SW480 (cell line): ENCODE measurements around the gene DAPK1.
"Not testable (repeated sequence)": the region's sequence is repeated elsewhere in the genome, so short reads cannot be mapped to it uniquely, and the experiment has no call there.

Experiments
- DNase-seq: peaks from one replicate; pipeline ENCODE4 v3.0.0-alpha.2; 2016; ENCODE audit warnings: low spot score

DAPK1 gene

DNA sequence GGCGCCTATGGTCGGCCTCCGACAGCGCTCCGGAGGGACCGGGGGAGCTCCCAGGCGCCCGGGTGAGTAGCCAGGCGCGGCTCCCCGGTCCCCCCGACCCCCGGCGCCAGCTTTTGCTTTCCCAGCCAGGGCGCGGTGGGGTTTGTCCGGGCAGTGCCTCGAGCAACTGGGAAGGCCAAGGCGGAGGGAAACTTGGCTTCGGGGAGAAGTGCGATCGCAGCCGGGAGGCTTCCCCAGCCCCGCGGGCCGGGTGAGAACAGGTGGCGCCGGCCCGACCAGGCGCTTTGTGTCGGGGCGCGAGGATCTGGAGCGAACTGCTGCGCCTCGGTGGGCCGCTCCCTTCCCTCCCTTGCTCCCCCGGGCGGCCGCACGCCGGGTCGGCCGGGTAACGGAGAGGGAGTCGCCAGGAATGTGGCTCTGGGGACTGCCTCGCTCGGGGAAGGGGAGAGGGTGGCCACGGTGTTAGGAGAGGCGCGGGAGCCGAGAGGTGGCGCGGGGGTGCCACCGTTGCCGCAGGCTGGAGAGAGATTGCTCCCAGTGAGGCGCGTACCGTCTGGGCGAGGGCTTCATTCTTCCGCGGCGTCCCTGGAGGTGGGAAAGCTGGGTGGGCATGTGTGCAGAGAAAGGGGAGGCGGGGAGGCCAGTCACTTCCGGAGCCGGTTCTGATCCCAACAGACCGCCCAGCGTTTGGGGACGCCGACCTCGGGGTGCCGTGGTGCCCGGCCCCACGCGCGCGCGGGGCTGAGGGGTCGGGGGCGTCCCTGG is 561 bp downstream of the DAPK1 start:
- peak; percentile 14 for DNase-seq

DNA sequence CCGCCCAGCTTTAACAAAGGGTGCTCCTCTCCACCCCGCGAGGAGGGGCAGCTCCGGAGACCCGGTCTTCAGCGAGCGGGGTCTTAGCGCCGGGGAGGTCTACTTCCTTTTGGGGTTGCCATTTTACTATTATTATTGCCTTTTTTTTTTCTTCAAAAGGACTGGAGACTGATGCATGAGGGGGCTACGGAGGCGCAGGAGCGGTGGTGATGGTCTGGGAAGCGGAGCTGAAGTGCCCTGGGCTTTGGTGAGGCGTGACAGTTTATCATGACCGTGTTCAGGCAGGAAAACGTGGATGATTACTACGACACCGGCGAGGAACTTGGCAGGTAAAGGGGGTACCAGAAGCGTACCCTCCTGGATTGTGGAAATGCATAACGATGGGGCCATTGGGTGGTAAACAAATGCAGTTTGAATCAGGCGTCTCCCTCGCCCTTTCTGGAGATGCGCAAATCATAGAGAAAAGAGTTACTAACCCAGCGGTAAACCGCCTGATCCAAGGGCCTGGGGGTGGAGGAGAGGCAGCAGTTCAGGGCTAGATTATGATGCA is 1.2 kb downstream of the DAPK1 start:
- no peak for DNase-seq

DNA sequence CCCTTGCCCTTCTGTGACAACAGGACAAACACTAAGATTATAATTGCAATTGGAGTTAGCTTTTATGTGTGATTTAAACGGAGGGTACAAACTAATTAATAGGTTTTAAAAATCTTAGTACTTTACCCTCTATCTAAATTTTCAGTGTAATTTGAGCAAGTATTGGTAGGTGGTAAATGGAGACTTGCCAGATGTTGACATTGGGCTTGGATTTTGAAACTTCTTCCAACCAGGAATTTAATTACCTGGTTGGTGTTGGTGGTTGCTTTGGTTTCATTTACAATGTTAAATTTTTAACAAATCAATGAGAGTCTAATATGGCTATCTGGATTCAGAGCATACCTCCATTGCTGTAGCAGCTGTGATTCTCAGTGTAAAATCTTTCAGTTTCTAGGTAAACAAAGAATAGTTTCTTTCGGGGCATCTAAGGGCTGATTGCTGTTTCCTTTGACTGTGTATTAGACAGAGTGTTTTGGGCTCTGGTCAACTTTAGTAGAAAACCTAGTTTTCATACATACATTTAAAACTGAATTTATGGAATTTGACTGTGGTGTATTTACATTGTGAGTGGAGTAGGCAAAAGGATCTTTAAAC is 1.9 kb downstream of the DAPK1 start:
- no peak for DNase-seq

DNA sequence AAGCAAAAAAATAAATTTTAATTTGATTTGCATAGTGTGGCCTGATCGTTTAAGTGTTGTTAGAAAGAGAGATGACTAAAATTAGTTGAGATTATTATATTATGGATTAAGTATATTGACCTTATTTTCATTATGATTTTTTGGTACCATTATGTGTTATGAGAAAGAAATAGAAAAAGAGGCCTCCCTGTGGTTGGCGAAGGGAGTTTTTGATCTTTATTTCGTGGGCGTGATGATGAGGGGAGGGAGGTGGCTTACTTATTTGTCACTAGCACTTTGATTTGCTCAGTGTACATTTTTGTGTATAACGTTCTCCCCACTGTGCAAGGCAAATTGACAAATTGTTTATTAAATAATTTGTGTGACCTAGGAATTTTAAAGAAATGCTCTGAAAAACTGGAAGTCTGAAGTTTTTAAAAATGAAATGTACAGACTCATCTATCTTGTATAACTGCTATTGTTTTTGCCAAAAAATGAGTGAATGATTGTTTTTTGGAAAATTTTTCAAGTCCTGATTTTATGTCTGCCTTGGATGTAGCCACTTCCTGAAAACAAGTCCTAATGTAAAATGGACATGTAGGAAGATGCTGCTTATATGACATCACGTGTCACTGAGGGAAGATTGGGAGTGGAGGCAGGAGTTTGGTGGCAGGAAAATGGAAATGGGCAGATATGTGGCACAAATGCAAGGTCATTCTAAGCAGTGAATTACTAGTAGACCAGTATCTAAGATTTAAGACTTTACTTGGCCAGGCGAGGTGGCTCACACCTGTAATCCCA is 3.0 kb downstream of the DAPK1 start:
- DNase-seq, result no peak

DNA sequence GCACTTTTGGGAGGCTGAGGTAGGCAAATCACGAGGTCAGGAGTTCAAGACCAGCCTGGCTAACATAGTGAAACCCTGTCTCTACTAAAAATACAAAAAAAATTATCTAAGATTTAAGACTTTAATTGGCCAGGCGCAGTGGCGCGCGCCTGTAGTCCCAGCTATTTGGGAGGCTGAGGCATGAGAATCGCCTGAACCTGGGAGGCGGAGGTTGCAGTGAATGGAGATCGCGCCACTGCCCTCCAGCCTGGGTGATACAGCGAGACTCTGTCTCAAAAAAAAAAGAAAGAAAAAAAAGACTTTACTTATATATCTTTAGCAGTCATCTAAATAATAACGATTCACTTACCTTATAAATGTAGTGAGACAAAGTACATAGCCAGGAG is 3.6 kb downstream of the DAPK1 start:
- DNase-seq, result not testable (repeated sequence)

DNA sequence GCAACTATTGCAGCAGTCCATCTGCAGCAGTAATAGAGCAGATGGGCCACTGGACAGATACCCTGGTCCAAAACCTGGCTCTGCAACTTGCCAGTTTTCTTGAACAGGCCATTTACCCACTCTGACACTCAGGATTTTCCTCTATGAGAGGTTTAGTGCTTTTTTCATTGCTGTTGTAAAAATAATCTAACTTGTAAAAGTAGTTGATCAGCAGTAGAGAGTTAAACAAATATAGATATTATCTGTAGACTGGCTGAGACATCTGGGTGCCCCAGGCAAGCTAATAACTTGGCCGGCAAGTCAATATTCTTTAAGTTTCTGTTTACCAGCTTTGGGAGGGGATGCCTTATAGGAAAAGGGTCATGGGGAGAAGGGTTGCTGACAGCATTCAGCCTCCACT is 4.1 kb downstream of the DAPK1 start:
- DNase-seq, result no peak

DNA sequence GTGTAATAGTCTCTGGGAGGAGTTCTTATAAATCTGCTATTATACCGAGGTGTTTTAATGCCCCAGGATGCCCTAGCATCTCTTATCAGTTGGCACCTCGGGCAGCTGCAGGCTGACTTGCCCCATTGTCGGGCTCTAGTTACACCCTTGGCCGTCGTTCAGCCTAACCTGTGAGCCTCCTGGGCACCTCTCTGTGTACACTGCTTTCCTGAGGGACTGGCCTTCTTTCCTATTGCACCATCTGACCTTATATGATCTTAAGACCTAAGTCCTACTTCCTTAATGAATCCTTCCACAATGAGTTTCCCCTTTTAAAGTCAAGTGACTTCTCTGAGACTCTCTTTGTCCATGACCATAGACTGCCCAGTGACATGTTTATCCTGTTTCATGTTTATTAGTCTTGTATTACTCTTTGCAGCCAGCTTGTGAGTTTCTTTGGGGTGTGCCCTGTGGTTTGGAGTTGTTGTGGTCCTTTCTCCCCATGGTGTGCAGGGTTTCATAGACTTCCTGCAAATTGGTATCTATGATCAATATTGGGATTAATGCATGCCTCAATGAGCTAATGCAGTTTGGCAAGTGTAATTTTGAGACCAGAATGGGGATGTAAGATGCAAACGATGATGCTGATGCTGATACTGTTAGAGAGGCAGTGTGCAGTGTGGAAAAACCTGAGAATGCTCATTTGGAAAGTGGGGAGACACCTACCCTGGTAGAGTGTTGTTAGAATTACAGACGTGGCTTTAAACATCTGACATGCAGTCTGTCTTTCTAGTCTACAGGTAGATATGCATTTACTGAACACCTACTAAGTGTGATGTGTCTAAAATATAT is 4.9 kb downstream of the DAPK1 start:
- no peak for DNase-seq

DNA sequence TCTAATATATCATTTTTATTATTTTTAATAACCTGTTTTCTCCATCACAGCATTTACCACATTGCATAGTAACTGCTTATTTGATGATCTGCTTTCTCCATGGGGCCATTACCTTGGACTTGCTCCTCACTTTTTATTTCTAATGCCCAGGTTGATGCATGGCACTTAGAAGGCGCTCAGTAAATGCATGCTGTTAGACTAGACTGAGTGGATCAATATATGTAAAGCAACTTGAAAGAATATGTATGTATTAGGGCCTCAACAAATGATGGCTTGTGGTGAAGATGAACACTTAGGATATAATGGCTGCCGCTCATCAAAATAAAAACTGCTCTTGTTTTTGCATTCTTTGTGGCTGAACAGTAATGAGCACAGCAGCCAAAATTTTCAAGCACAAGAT is 5.8 kb downstream of the DAPK1 start:
- DNase-seq, result no peak

DNA sequence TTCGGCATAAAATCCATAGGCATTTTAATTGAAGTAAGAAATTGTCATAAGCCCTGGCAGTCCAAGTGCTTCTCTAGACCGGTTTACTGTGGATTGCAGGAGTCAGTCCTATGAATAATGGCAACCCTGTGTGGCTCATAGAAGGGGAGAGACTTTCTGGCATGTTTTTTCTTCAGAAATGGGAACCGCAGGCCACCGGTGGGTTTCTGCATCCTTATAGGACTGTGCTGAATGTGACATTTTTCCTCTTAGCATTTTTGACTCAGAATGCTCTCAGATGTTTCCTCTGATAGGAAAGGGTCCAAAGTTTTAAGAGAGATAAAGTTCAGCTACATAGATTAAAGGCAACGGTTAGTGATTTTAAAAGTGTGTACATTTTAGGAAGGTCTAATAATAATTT is 6.3 kb downstream of the DAPK1 start:
- no peak for DNase-seq

DNA sequence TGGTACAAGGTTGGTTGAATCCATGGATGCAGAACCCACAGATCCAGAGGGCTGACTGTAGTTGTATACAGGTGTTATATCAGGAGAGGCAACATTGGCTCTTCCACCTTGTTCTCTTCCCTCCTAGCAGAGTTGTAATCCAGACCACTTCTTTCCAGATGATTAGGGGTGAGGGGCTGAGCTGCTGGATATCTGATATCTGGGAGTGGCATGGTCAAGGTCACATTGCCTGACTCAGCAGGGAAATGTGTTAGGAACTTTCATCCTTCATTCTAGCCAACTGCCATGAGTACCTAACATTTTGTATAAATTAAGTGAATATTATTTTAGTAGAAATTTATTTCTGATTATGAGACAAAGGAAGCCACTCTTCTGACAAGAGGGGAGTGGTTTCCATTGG is 7.3 kb downstream of the DAPK1 start:
- no peak for DNase-seq

DNA sequence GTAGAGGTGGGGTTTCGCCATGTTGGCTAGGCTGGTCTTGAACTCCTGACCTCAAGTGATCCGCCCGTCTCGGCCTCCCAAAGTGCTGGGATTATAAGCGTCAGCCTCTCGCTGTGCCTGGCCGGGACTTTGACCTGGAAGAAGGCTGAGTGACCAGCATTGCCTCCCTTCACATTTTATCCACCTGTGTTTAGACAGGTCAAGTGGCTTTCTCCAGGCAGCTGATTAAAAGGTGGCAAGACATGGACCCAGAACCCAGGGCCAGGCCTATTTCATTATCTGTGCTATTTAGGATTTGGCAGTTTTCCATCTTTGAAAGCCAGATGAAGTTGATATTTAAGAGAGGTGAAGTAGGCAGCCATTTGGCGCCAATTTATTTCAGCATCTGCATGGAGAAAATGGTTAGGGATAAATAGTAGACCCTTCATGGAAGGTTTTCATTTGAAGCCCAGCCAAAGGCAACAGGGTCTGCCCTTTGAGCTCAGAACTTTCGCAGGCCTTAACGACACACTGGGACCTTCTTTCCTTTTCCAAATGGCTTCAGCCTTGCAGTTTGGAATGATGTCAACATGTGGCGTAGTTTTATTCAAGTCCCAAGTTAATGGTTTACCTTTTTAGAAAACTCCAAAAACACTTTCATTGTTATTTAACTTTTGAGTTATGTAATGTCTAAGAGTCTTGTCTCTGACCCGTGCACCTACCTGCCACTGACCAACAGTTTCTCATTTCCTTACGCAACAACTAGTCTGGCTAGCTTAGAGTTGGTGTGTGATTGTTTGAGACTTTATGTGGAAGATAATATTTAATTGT is 8.4 kb downstream of the DAPK1 start:
- no peak for DNase-seq

DNA sequence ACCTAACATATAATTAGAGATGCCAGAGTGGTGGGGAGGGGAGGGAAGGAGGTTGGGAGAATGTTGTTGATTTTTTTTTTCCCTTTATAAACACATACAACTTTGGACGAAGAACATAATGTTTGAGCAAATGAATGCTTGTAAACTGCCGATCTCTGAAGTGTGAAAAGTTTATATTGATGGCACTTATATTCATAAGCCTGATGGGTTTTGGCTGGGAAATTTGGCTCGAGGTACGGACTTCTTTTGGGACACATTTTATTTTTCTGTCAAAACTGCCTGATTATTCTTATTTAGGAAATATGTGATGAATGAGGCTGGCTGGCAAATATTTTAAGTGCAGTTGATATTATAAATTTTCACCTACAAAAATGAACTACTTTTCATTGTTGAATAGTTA is 9.9 kb downstream of the DAPK1 start:
- no peak for DNase-seq

DNA sequence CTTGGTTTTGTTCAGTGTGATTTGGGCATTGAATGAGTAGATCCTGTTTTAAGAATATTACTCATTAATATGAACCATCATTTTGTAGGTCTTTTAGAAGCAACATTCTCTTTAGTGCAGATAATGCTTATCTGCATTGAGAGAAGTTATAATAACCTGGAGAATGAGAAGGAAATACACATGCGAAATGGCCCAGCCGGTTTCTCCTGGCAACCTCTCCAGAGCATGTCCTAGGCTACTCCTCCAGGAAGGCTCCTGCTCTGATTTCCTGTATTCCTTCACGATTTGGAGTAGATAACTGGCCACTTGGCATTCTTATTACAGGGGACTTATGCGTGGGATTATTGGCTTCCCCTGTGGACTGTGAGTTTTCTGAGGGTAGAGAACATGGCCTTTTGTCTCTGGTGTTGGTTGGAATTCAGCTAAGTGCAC is 12.6 kb downstream of the DAPK1 start:
- no peak for DNase-seq

DNA sequence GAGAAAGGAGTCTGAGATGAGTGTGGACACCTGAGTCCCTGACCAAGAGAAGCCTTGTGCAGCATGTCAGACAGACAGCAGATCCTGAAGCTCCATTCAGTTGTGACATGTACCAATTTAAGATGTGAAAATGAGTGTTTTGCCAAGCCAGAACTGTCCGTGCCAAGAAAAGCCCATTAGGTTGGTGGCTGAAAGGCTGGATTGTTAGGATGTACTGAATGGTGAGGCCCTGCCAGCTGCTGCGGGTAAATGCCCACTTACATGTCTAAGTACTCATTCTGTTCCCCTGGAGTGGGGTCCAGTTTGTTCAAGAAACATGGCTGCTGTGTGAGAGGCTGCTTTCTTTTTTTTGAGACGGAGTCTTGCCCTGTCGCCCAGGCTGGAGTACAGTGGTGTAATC is 14.6 kb downstream of the DAPK1 start:
- no peak for DNase-seq

DNA sequence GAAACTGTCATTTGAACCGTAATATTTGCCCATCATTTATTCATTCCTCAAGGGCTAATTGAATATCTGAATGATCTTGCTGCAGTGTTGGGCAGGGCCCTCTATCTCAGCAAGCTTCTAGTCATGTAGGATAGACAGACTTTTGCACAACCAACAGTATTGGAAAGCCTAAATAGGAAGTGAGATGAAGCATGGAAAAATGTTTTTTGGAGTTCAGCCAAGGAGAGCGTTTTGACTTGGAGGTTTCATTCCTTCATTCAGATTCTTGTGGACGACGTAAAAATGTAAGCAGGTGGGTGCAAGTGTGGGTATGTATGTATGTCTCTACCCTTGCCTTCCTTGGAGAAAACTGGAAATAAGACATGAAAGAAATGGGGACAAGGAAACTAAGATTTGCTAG is 15.5 kb downstream of the DAPK1 start:
- DNase-seq, result no peak

DNA sequence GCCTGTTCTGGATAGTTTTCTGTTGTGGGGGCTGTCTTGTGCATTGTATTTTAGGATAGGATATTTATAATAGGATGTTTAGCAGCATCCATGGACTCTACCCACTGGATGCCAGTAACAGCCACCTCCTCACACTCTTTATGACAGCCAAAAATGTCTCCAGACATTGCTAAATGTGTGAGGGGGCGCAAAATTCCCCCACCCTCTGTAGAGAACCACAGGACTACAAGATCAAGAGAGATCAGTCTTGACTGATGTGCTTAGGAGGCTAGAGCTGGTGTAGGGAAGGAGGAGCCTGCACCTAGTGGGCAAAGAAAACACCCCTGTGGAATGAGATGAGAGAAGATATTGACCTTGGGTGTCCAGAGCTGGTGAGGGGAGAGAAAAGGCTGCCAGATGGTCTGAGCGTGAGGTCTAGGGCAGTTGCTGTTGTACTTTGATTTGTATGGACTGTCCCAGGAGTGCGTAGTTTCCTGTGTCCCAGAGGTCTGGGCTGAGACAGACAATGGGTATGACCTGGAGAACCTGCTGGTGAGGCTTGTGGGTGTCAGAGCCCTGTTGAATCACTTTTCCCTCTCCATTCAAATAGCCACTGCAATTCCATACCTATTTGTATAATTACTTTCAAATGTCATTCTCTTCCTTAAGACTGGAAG is 16.3 kb downstream of the DAPK1 start:
- no peak for DNase-seq

DNA sequence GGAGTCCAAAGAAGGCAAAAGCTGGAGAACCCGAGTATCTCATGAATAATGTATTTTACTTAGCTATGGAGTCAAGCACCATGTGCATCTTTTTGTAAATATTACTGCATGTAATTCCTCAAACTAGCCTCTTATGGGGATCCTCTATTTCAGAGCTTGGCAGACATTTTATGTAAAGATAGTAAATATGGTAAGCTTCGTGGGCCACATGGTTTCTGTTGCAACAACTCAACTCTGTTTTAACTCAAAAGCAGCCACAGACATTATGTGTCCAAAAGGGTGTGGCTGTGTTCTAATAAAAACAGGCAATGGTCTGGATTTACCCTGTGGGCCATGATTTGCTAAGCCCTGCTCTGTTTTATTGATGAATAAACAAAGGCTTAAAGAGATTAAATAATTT is 17.3 kb downstream of the DAPK1 start:
- DNase-seq, result no peak

DNA sequence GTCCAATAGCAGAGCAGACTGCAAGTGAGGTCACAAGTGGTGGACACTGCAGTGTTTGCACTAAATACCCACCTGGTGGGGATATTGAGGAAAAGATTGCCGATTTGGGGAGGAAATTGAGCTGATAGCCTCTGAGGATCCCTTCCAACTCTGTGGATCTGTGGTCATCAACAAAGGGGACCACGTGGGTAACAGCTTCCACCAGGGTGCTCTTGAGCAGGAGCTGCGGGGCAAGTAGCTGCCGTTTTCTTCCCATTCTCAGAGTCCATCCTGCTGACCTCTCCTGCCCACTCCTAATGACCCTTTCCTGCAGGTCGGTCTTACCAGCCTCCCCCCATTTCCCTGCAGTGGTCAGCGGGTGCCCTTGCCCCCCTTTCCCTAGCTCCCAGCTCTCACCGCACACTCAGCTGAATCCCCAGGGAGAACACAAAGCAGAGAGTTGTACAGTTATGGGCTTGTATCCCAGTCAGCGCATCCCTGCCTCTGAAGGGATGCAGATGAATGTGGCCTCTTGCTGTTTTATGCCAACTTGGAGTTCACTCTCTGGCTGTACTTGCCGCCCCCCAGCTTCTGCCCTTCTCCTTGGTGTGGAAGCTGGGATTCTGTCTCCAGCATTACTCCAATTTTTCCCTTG is 18.0 kb downstream of the DAPK1 start:
- DNase-seq, result no peak

DNA sequence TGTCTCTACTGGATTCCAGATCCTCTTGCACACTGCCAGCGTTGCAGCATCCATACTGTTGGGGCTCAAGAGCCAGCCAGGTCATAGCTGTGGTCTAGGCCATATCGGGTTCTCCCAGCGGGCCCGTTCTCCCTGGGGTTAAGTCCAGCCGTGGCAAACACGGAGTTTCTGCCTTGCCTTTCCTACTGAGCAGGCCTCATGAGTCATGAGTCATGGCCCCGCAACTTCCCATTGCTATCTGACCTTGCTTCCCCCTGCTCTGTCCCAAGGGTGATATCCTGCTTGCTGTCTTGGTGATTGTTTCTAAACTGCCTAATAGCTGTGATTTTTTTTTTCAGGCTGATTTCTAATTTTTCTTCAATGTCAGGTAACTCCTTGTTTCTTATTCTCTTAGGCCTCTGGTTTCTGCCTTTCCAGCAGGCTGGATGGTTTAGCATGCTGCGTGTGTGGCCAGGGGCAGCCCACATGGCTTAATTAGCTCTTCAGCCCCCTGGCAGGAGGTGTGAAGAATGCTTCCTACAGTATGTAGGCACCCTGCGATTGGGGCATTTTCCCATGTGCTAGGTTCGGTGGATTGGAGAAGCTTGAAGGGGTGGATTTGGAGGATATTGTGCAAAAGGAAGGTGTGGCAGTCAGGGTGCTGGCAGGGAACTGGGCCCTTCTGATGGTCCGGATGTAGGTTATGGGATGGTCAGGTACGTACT is 18.7 kb downstream of the DAPK1 start:
- no peak for DNase-seq

DNA sequence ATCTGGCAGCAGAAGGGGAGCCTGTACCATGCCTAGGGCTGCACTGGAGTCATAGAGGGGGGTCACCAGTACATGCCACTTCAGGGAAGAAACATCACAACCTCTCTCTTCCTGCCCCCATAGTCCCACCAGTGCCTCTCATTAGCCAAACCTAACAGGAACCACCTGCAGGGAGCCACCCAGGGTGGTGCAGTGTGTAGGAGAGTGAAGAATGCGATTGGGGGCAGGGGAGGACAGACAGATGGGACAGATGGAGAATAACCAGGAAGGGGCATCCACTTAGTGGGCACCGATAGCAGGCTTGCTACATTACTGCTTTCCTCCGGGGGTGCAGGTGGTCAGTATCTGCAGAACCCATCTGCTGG is 19.2 kb downstream of the DAPK1 start:
- DNase-seq, result no peak
